H1 (cell line): ENCODE data around the gene VEPH1. TPM values are rescaled to one million over a fixed set of nuclear protein-coding genes. Genes with fewer than 3 reads are reported as not detected.

ENCODE experiments used
- CTCF ChIA-PET: fragments of 300-600 bp; sonication (Branson Sonifier 250); formaldehyde crosslinking; loops from one replicate; lab custom pipeline; 2021; ENCODE audit not compliant: partially characterized antibody; lab: Charles Lee
- POLR2A ChIA-PET: fragments of 300-600 bp; sonication (Branson Sonifier 250); formaldehyde crosslinking; loops from one replicate; lab custom pipeline; 2021; ENCODE audit warnings: inconsistent platforms; ENCODE audit not compliant: partially characterized antibody; lab: Charles Lee
- DNase-seq, 2 experiments: peaks; one replicate each; pipeline versions ENCODE4 v3.0.0 to v3.0.0-alpha.2; 2010 to 2022; ENCODE audit warnings: low spot score in 2 of 2, low read depth in 1 of 2, mixed read lengths in 1 of 2
- FAIRE-seq: peaks from 2 replicates; lab custom pipeline; 2011; peaks lifted over from hg19 to GRCh38; lab: Jason Lieb, UNC
- H2AFZ ChIP-seq: 2 replicates; pipeline ENCODE4 v1.8.1; 2012; ENCODE audit warnings: low read length, inconsistent platforms
- H2AK5ac ChIP-seq: 2 replicates; pipeline ENCODE4 v1.6.1; 2013; ENCODE audit warnings: low read depth, low read length
- H2BK120ac ChIP-seq: replicated peaks from 2 replicates; pipeline ENCODE3; 2013; ENCODE audit warnings: low read depth, low read length, inconsistent platforms
- H2BK12ac ChIP-seq: 2 replicates; pipeline ENCODE4 v1.6.1; 2013; ENCODE audit warnings: low read depth, low read length
- H2BK15ac ChIP-seq: 2 replicates; pipeline ENCODE4 v1.6.1; 2013; ENCODE audit warnings: low read length
- H2BK20ac ChIP-seq: 2 replicates; pipeline ENCODE4 v1.6.1; 2013; ENCODE audit warnings: low read length
- H2BK5ac ChIP-seq: 2 replicates; pipeline ENCODE4 v1.6.1; 2013; ENCODE audit warnings: low read depth, low read length
- H3K14ac ChIP-seq: 2 replicates; pipeline ENCODE4 v1.6.1; 2013; ENCODE audit warnings: inconsistent platforms; ENCODE audit not compliant: insufficient read length
- H3K18ac ChIP-seq: 2 replicates; pipeline ENCODE4 v1.6.1; 2013; ENCODE audit warnings: low read length; ENCODE audit errors: extremely low read depth
- H3K23ac ChIP-seq: 2 replicates; pipeline ENCODE4 v1.6.1; 2013; ENCODE audit warnings: inconsistent platforms; ENCODE audit not compliant: insufficient read length
- H3K23me2 ChIP-seq: 2 replicates; pipeline ENCODE4 v1.6.1; 2013; ENCODE audit warnings: low read depth, low read length
- H3K27ac ChIP-seq: 2 replicates; pipeline ENCODE4 v1.6.1; 2011; ENCODE audit warnings: low read depth, low read length, inconsistent platforms
- H3K27me3 ChIP-seq, 4 experiments: replicated peaks in 1 of 4; 1 replicate in 1 of 4; 2 replicates in 3 of 4; pipeline versions ENCODE4 v1.6.1 to v1.8.1; 2011 to 2013; ENCODE audit warnings: low read length in 3 of 4, mild to moderate bottlenecking in 3 of 4, inconsistent platforms in 2 of 4, mixed read lengths in 2 of 4, moderate library complexity in 1 of 4; ENCODE audit not compliant: control insufficient read depth in 3 of 4, insufficient read depth in 3 of 4; ENCODE audit errors: extremely low read depth in 1 of 4
- H3K36me3 ChIP-seq, 4 experiments: 2 replicates each; pipeline versions ENCODE4 v1.6.1 to v1.8.1; 2011 to 2013; ENCODE audit warnings: mild to moderate bottlenecking in 4 of 4, low read length in 3 of 4, moderate library complexity in 2 of 4, control low read depth in 1 of 4, inconsistent platforms in 1 of 4; ENCODE audit not compliant: insufficient read depth in 4 of 4, control insufficient read depth in 2 of 4
- H3K4ac ChIP-seq: replicated peaks from 2 replicates; pipeline ENCODE3; 2013; ENCODE audit warnings: low read length, low read depth, mixed read lengths, inconsistent platforms; ENCODE audit not compliant: insufficient read length
- H3K4me1 ChIP-seq, 4 experiments: replicated peaks in 1 of 4; 1 replicate in 1 of 4; 2 replicates in 3 of 4; pipeline versions ENCODE4 v1.6.1 to v1.8.1; 2011 to 2013; ENCODE audit warnings: low read length in 3 of 4, inconsistent platforms in 2 of 4, mixed read lengths in 1 of 4; ENCODE audit not compliant: insufficient read depth in 4 of 4, control insufficient read depth in 3 of 4
- H3K4me2 ChIP-seq, 2 experiments: 2 replicates each; pipeline versions ENCODE4 v1.6.1 to v1.8.1; 2011 to 2013; ENCODE audit warnings: low read depth in 2 of 2, low read length in 2 of 2, control low read depth in 1 of 2, inconsistent platforms in 1 of 2, mild to moderate bottlenecking in 1 of 2; ENCODE audit not compliant: insufficient read depth in 1 of 2
- H3K4me3 ChIP-seq, 4 experiments: fragments of 200-600, 300-600 bp in 1 of 4; sonication (generic), shearing (Covaris generic), sonication (Bioruptor Twin) in 1 of 4; 2 replicates each; pipeline versions ENCODE4 v1.5.1 to v1.8.1; 2011 to 2016; ENCODE audit warnings: low read length in 4 of 4, low read depth in 3 of 4, control low read depth in 2 of 4, inconsistent platforms in 2 of 4, mild to moderate bottlenecking in 2 of 4, mixed read lengths in 1 of 4, moderate library complexity in 1 of 4; ENCODE audit not compliant: insufficient read depth in 2 of 4; ENCODE audit errors: extremely low read depth in 1 of 4
- H3K56ac ChIP-seq: replicated peaks from 2 replicates; pipeline ENCODE3; 2013; ENCODE audit warnings: low read depth, mild to moderate bottlenecking, mixed read lengths, low read length, inconsistent platforms; ENCODE audit not compliant: insufficient read length
- H3K79me1 ChIP-seq: 2 replicates; pipeline ENCODE4 v1.6.1; 2013; ENCODE audit warnings: low read depth, low read length, control low read depth
- H3K79me2 ChIP-seq, 2 experiments: 2 replicates each; pipeline versions ENCODE4 v1.6.1 to v1.8.1; 2012 to 2013; ENCODE audit warnings: low read length in 2 of 2, mild to moderate bottlenecking in 2 of 2, inconsistent platforms in 1 of 2; ENCODE audit not compliant: insufficient read depth in 2 of 2, control insufficient read depth in 1 of 2
- H3K9ac ChIP-seq, 4 experiments: replicated peaks in 1 of 4; 1 replicate in 1 of 4; 2 replicates in 3 of 4; pipeline versions ENCODE4 v1.6.1 to v1.8.1; 2011 to 2013; ENCODE audit warnings: low read depth in 3 of 4, low read length in 3 of 4, control low read depth in 2 of 4, mild to moderate bottlenecking in 2 of 4, moderate library complexity in 2 of 4, inconsistent platforms in 1 of 4; ENCODE audit errors: extremely low read depth in 1 of 4
- H3K9me3 ChIP-seq, 2 experiments: 2 replicates each; pipeline versions ENCODE4 v1.6.1 to v1.8.1; 2012 to 2013; ENCODE audit warnings: mild to moderate bottlenecking in 2 of 2, moderate library complexity in 2 of 2, control low read depth in 1 of 2, inconsistent platforms in 1 of 2, low read depth in 1 of 2, low read length in 1 of 2, mixed read lengths in 1 of 2; ENCODE audit not compliant: insufficient read depth in 2 of 2
- H4K20me1 ChIP-seq, 2 experiments: replicated peaks in 1 of 2; 2 replicates each; pipeline versions ENCODE3 to v1.8.1; 2011 to 2013; ENCODE audit warnings: inconsistent platforms in 2 of 2, low read length in 2 of 2, mild to moderate bottlenecking in 1 of 2; ENCODE audit not compliant: insufficient read depth in 2 of 2, control insufficient read depth in 1 of 2
- H4K5ac ChIP-seq: 2 replicates; pipeline ENCODE4 v1.6.1; 2013; ENCODE audit warnings: low read length, low read depth, mixed read lengths, inconsistent platforms; ENCODE audit not compliant: insufficient read length
- H4K8ac ChIP-seq: 2 replicates; pipeline ENCODE4 v1.8.0; 2013; ENCODE audit warnings: mild to moderate bottlenecking, moderate library complexity, low read length, inconsistent platforms; ENCODE audit not compliant: insufficient read depth; ENCODE audit errors: extremely low read depth
- H4K91ac ChIP-seq: replicated peaks from 2 replicates; pipeline ENCODE3; 2013; ENCODE audit warnings: low read length, mixed read lengths, inconsistent platforms; ENCODE audit not compliant: insufficient read length
- BACH1 ChIP-seq: IDR thresholded peaks from 2 replicates; pipeline ENCODE4 v1.6.1; 2012; ENCODE audit warnings: low read length, improper control_type of control experiment
- JUND ChIP-seq: IDR thresholded peaks from 2 replicates; pipeline ENCODE4 v1.6.1; 2011; ENCODE audit warnings: mild to moderate bottlenecking, improper control_type of control experiment, low read length
- KDM1A ChIP-seq: fragments of 200-600, 300-600 bp; sonication (generic); IDR thresholded peaks from 2 replicates; pipeline ENCODE4 v1.7.1; 2016; ENCODE audit warnings: mild to moderate bottlenecking, low read length, borderline replicate concordance
- POU5F1 ChIP-seq: IDR thresholded peaks from 2 replicates; pipeline ENCODE4 v1.6.1; 2011; ENCODE audit warnings: low read depth, mild to moderate bottlenecking, low read length, moderate library complexity
- SUZ12 ChIP-seq: fragments of 200-600 bp; sonication (generic); IDR thresholded peaks from 2 replicates; pipeline ENCODE4 v1.6.1; 2012; ENCODE audit warnings: mild to moderate bottlenecking, inconsistent platforms, low read length, moderate library complexity, mixed read lengths
- TCF12 ChIP-seq: IDR thresholded peaks from 2 replicates; pipeline ENCODE4 v1.6.1; 2011; ENCODE audit warnings: low read depth, mild to moderate bottlenecking, low read length
- polyA plus RNA-seq, 7 experiments: library from polyadenylated mRNA; depleted of rRNA in 3 of 7; stranded (reverse) in 5 of 7; unstranded in 2 of 7; fragments of >200 nt in 5 of 7; fragments of 200-250 nt in 2 of 7; gene quantifications; 1 replicate in 5 of 7; 2 replicates in 1 of 7; 4 replicates in 1 of 7; pipeline versions ENCODE4 v1.2.1 to v1.2.3, GENCODE V29; 2011 to 2013; ENCODE audit warnings: missing spikeins in 2 of 7, mixed read lengths in 2 of 7
- total RNA-seq: library from RNA; stranded (reverse); fragmentation: NEBNext Ultra II Directional; extraction: Animal tissue kit (Norgen Biotek cat#: 25700); gene quantifications from 2 replicates; pipeline ENCODE4 v1.2.1, GENCODE V29; 2021
- TF ChIP-seq, protein P1 (sequence below): IDR thresholded peaks from 2 replicates; pipeline ENCODE4 v1.6.1; 2012; ENCODE audit warnings: inconsistent platforms

The VEPH1 gene
- total and polyA plus RNA-seq, 2 of the 8 experiments (the other 6 are each of a cell fraction or from before 2014, with no cell fraction given) = 12.0 to 18.3 TPM

GRCh38 chr3:157516928-157517327 lies 13.7 kb upstream of the VEPH1 start:
- H3K4ac ChIP-seq = no peak overlapping the region
- H2BK15ac ChIP-seq = no peak overlapping the region
- H3K79me2 ChIP-seq = no peaks in the 10 kb centered on the region
- H2AK5ac ChIP-seq = no peak overlapping the region
- no peak overlapping the region for H3K4me2 ChIP-seq
- no peak overlapping the region for H2BK120ac ChIP-seq
- H3K18ac ChIP-seq = no peak overlapping the region
- no peak for FAIRE-seq
- H4K5ac ChIP-seq = no peak overlapping the region
- H3K4me1 ChIP-seq = no peaks in the 10 kb centered on the region
- H2BK20ac ChIP-seq = no peak overlapping the region
- CTCF ChIA-PET = interaction anchor here (1.5 kb wide), 1 partner anchor 15 kb away, joined by 5 read pairs; no protein-coding TSS in a partner anchor
- POLR2A ChIA-PET = no interaction called here
- H3K14ac ChIP-seq = no peak overlapping the region
- TF ChIP-seq KDM1A = no peak
- no peak for TF ChIP-seq JUND
- no peak for TF ChIP-seq SUZ12
- TF ChIP-seq BACH1 = no peak
- TF ChIP-seq POU5F1 = no peak
- TF ChIP-seq, protein P1, sequence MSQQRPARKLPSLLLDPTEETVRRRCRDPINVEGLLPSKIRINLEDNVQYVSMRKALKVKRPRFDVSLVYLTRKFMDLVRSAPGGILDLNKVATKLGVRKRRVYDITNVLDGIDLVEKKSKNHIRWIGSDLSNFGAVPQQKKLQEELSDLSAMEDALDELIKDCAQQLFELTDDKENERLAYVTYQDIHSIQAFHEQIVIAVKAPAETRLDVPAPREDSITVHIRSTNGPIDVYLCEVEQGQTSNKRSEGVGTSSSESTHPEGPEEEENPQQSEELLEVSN = no peak
- no peak for TF ChIP-seq TCF12
- H4K20me1 ChIP-seq = no peaks in the 10 kb centered on the region
- peaks cover 0 to 6% of the 10 kb centered on the region in 2 experiments; a peak in 1 of 4 replicates for H3K9me3 ChIP-seq
- no peak for DNase-seq
- no peaks in the 10 kb centered on the region for H3K79me1 ChIP-seq
- no peak overlapping the region for H3K56ac ChIP-seq
- no peak overlapping the region for H2BK5ac ChIP-seq
- no peaks in the 10 kb centered on the region for H3K23me2 ChIP-seq
- H4K91ac ChIP-seq = no peak overlapping the region
- no peak overlapping the region for H4K8ac ChIP-seq
- no peak overlapping the region for H3K23ac ChIP-seq
- H2AFZ ChIP-seq = no peak overlapping the region
- H3K27ac ChIP-seq = no peak overlapping the region
- H2BK12ac ChIP-seq = no peak overlapping the region
- H3K27me3 ChIP-seq = no peaks in the 10 kb centered on the region
- H3K4me3 ChIP-seq = no peak overlapping the region
- H3K9ac ChIP-seq = no peak overlapping the region
- H3K36me3 ChIP-seq = no peaks in the 10 kb centered on the region; a peak in 1 of 8 replicates
